MM.1S (cell line): ENCODE measurements around the gene PIK3CD.

Source experiments
- CTCF ChIP-seq: fragments of 300-600 bp; sonication (generic); IDR thresholded peaks from 2 replicates; pipeline ENCODE4 v1.5.1; 2016; ENCODE audit warnings: antibody characterized with exemption, low read length, mixed read lengths
- EZH2 ChIP-seq: fragments of 300-600 bp; sonication (generic); optimal IDR thresholded peaks from 2 replicates; pipeline ENCODE3; 2017; ENCODE audit warnings: low read depth, mild to moderate bottlenecking, antibody characterized with exemption, low read length, mixed read lengths
- EZH2phosphoT487 ChIP-seq: fragments of 300-600 bp; sonication (generic); IDR thresholded peaks from 2 replicates; pipeline ENCODE4 v1.6.1; 2018; ENCODE audit warnings: antibody characterized with exemption, low read length

GRCh38 chr1:9630331-9631111 is 21.0 kb upstream of the PIK3CD start:
- TF ChIP-seq CTCF (no peak), EZH2 (no peak), EZH2phosphoT487 (no peak)
